Stimulated activated CD4-positive, alpha-beta T cell treated with anti-CD3 and anti-CD28 coated beads, Interleukin-15, amount 100 ng/mL, for 1 hour (primary cell): ENCODE results near the gene SETD9.

Source experiments
- DNase-seq, 2 donors: peaks; one replicate each; pipeline ENCODE4 v3.0.0-alpha.2; 2020; ENCODE audit warnings: low read depth in 1 of 2, low spot score in 1 of 2

The SETD9 gene

GRCh38 chr5:56909294-56910209 is at the start of gene SETD9:
Gene SETD9 (plus strand): TSS chr5:56909596. CDS start chr5:56909646, 50 bp downstream.
- DNase-seq, result peak; percentile 74 to 80

DNA sequence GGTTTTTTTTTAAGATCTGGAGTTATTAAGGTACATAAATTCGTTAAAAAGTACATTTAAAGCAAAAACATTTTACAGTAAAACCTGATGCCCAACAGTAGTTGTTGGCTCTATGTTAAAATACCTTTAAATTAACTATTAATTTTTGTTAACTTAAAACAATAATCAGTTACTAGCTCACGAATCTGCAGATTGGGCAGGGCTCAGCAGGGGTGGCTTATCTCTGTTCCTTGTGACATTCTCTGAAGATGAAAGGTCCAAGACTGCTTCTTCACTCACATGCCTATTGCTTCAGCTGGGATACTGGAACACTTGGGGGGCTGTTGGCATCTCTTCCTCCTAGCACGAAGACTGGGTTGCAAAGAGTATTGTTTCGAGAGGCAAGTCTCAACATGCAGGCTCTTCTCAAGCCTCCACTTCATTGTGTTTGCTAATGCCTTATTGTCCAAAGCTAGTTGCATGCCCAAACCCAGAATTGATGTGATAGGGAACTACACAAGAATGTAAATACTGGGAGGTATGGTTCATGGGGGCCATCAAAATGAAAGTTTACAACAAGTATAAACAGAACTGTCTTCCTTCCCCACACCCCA is 47.4 kb upstream of the SETD9 start:
- DNase-seq, result no peak

- DNase-seq, result no peak
These were observed 46.5 kb upstream of the SETD9 start for GRCh38 chr5:56862909-56863308.

GRCh38 chr5:56871777-56872176 is 37.6 kb upstream of the SETD9 start:
- DNase-seq, result no peak

- no peak for DNase-seq
These were observed 36.3 kb upstream of the SETD9 start for GRCh38 chr5:56873056-56873455.

DNA sequence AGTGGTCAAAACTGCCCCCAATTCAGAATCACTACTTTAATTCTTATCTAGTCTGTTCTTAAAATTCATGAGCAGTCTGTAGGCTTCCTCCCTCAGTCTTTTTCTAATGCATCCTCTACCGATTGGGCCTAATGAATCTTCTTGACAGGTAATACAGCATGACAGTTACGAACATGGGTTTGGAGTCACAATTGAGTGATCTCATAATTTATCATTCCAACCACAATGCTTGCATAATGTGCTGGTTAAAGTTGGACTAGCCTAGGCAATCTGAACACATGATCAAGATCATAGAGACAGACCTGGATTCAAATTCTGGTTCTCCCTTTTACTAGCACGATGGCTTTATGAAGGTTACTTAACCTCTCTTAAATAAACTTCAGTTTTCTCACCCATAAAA is 33.1 kb upstream of the SETD9 start:
- DNase-seq, result no peak

GRCh38 chr5:56881571-56881970 is 27.8 kb upstream of the SETD9 start:
- no peak for DNase-seq

- no peak for DNase-seq
These were observed 16.0 kb upstream of the SETD9 start for GRCh38 chr5:56893251-56893951.

- no peak for DNase-seq
These were observed 12.6 kb upstream of the SETD9 start for GRCh38 chr5:56896763-56897162.

GRCh38 chr5:56898213-56898612 is 11.2 kb upstream of the SETD9 start:
- DNase-seq, result no peak

DNA sequence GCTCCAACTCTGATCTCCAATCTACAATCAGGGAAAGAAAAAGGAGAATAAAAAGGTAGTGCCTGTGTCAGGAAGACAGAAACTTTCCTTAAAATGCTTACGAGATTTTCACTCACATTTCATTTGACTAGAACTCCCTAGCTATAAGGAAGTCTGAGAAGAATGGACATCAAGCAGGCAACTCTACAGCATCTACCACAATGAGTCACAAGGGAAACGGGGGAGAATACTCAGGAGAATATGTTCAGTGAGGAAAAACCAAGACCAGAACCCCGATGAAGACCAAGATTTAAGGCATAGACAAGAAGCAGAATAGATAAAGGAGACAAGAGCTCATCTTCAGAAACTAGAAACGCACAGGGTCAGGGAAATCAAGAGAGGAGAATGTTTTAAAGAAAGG is 9.0 kb upstream of the SETD9 start:
- no peak for DNase-seq

DNA sequence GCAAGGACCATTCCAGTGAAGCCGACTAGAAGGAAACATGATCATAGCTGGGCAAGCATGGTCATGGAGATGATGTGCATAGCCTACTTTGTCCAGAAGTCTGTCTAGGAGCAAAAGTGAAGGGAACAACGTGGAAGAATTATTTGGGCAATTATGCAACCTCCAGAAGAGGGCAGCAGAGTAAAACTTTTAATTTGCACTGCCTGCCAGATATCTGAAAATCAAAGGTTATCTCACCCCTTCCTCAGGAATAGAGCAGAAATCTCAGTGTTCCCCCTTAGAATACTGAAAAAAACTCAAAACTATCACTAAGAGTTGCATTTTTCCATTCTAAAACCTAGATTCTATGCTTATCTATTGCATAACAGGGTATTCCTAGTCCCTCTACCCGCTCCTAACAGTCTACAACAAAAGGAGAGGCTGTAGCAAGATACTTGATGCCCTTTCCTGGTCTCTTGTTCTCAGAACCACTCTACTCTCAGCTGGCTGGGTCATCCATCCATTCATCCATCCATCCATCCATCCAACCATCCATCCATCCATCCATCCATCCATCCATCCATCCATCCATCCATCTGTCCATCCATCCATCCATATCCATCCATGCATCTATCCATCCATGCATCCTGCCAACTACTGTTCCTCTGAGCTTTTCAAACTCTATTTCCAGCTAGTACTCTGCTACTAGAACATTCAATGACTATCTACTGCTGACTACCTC is 8.4 kb upstream of the SETD9 start:
- DNase-seq, result no peak

DNA sequence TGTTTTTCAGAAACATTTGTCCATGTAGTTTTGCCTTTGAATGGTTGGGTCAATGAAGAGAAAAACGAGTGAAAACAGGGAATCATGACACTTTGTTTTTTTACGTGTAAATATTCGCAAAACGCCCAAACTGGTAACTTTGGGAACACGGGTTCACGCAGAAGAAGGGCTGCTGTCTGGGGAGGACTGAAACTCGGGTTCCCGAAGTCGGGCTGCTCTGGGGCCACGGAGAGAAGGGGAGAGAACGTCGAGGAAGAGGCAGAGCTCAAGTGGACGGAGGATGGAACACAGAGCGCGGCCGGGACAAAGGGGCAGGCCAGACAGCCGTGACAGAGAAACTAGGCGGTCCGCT is 478 bp upstream of the SETD9 start:
- peak in 1 of 2 donors; percentile 10 for DNase-seq

DNA sequence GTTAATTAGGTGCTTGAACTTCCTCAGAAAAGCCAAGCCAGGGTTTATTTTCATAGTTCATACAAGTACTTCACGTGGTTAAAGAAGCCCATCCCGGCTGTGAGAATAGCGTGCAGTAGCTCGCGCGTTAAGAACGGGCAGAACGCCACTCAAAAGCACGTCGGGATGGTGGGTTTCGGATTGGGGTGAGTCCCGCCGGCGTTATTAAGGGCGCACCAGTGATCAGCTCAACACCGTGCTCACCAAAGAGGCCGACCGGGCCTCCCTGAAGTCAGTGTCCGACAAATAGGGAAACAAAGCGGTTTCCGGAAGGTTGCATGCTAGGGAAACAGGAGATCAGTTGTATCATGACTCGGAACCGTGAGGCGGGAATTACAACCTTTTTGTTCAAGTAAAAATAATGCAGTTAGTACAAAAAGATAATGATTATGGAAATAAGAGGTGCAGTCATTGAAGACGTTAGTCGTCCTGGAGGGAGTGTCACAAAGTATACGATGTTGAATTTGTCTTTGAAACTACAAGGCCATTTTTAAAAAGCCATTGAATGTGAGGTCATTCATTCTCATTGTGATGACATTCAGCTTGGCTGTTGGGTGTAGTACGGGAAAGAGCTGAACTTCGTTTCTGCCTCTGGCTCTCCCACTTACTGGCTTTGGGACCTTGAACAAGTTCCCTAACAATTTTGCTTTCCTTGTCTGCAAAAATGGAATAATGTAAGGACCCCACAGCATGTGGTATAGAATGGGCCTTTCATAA is 992 bp downstream of the SETD9 start:
- DNase-seq, result peak; percentile 4 to 15

DNA sequence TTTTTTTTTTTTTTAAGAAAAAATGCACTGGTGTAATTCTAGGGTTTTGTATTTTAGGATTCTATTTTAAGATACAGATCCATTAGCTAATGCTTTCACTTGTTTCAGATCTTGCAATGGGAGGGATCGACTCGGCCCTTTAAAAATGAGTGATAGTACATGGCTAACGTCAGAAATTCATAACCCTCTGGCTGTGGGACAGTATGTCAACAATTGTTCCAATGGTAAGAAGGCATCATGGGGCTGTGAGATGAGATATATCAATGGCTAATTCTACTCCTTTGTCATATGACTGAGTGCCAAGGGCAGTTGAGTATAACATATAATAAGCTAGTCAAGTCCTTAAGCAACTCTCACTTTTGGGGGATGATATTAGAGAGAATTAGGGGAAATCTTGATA is 4.4 kb downstream of the SETD9 start:
- no peak for DNase-seq

- no peak for DNase-seq
These were observed 5.3 kb downstream of the SETD9 start for GRCh38 chr5:56914678-56915077.

GRCh38 chr5:56917534-56917933 is 8.1 kb downstream of the SETD9 start:
- no peak for DNase-seq

GRCh38 chr5:56918054-56918453 is 8.7 kb downstream of the SETD9 start:
- no peak for DNase-seq

DNA sequence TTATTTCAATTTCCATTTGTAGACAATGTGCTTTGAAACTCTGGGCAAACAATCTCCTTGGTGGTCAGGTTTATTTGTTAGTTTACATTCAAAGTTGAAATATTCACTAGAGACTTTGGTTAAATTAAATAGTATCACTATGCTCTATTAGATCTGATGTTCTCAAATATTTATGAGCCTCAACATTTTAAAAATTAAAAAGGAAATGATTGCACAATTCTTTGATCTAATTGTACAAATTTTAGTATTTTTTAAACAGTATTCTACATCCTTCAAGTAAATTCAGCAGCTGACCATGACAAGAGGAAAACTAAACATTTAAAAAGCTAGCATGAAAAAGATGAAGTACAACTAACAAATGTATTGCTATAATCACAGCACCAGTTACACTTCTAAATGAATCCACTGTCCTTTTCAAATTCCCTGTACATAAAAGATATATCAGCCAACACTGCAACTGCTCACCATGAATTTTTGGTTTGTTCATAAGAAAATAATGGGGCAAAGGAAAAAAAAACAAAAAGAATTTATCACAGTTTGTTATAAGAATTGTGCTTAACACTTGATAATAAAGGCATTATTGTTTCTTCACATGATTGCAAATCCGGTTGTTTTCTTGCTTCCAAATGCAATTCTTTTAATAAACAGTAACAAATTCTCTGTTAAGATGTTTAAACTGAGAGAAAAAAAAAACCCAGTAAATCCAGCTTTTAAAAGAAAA is 10.7 kb downstream of the SETD9 start:
- no peak for DNase-seq

GRCh38 chr5:56922922-56923321 is 13.5 kb downstream of the SETD9 start:
- DNase-seq, result no peak
